SU-DHL-6 (cell line): ENCODE results near the gene CYP26B1.

Experiments
- CTCF ChIP-seq: fragments of 200-600 bp; sonication (generic); IDR thresholded peaks from one replicate; pipeline ENCODE4 v1.5.1; 2017; ENCODE audit warnings: antibody characterized with exemption, mild to moderate bottlenecking, low read length, moderate library complexity; ENCODE audit not compliant: insufficient read depth, poor library complexity, severe bottlenecking
- EZH2phosphoT487 ChIP-seq: fragments of 200-600 bp; sonication (generic), shearing (Covaris generic); conservative IDR thresholded peaks from 2 replicates; pipeline ENCODE4 v1.6.1; 2018; ENCODE audit warnings: mild to moderate bottlenecking, antibody characterized with exemption, low read length, moderate library complexity, mixed read lengths

GRCh38 chr2:72165792-72166191, 18.1 kb upstream of the CYP26B1 start:
- TF ChIP-seq CTCF (no peak), EZH2phosphoT487 (no peak)
